Erythroblast (primary cell): ENCODE results near the gene TSC1.

Experiments used
- GATA1 ChIP-seq: IDR thresholded peaks from 2 replicates; pipeline ENCODE4 v1.6.1; 2011; ENCODE audit warnings: low read depth, mild to moderate bottlenecking, control low read depth, low read length, moderate library complexity
- POLR2A ChIP-seq: IDR thresholded peaks from 2 replicates; pipeline ENCODE4 v1.6.1; 2011; ENCODE audit warnings: mild to moderate bottlenecking, low read length

GRCh38 chr9:132857031-132857430 is 87.4 kb downstream of the TSC1 start:
- no peak for TF ChIP-seq POLR2A
- TF ChIP-seq GATA1 = no peak
